Loucy (cell line): ENCODE measurements around the gene PTPMT1.

Source experiments
- H2AFZ ChIP-seq: fragments of 200-600 bp; sonication (generic); 2 replicates; pipeline ENCODE4 v1.6.0; 2016; ENCODE audit warnings: antibody characterized with exemption, mild to moderate bottlenecking, low read length, moderate library complexity
- H3F3A ChIP-seq: fragments of 200-600 bp; 2 replicates; pipeline ENCODE4 v1.6.0; 2016; ENCODE audit warnings: antibody characterized with exemption, low read depth, mild to moderate bottlenecking
- H3K27me3 ChIP-seq: fragments of 200-600 bp; sonication (generic); 2 replicates; pipeline ENCODE4 v1.6.1; 2014; ENCODE audit warnings: low read length, mild to moderate bottlenecking; ENCODE audit not compliant: insufficient read depth, poor library complexity, severe bottlenecking
- H3K36me3 ChIP-seq: fragments of 200-600 bp; sonication (generic); 2 replicates; pipeline ENCODE4 v1.6.1; 2016; ENCODE audit warnings: low read length; ENCODE audit not compliant: insufficient read depth
- H3K4me1 ChIP-seq: fragments of 200-600 bp; sonication (generic); 2 replicates; pipeline ENCODE4 v1.5.1; 2014; ENCODE audit warnings: low read length, mild to moderate bottlenecking; ENCODE audit not compliant: insufficient read depth, poor library complexity, severe bottlenecking
- H3K4me2 ChIP-seq: fragments of 200-600 bp; sonication (generic); 2 replicates; pipeline ENCODE4 v1.6.0; 2014; ENCODE audit warnings: antibody characterized with exemption, low read length, low read depth, mild to moderate bottlenecking; ENCODE audit not compliant: poor library complexity, severe bottlenecking
- H3K4me3 ChIP-seq: fragments of 200-600 bp; sonication (generic); 2 replicates; pipeline ENCODE4 v1.5.1; 2014; ENCODE audit warnings: low read length, mild to moderate bottlenecking, mixed read lengths; ENCODE audit not compliant: poor library complexity, severe bottlenecking
- H3K79me2 ChIP-seq: fragments of 200-600 bp; sonication (generic); 2 replicates; pipeline ENCODE4 v1.6.1; 2014; ENCODE audit warnings: low read length; ENCODE audit not compliant: insufficient read depth
- H3K9ac ChIP-seq: fragments of 200-600 bp; sonication (generic); 2 replicates; pipeline ENCODE4 v1.6.0; 2014; ENCODE audit warnings: mild to moderate bottlenecking, low read depth, low read length, moderate library complexity; ENCODE audit not compliant: poor library complexity, severe bottlenecking
- H3K9me2 ChIP-seq: fragments of 200-600 bp; sonication (generic); replicated peaks from 2 replicates; pipeline ENCODE4 v1.6.1; 2016; ENCODE audit warnings: low read depth, low read length, mixed read lengths
- H3K9me3 ChIP-seq: fragments of 200-600 bp; sonication (generic); 2 replicates; pipeline ENCODE4 v1.6.1; 2014; ENCODE audit warnings: mild to moderate bottlenecking, antibody characterized with exemption, low read length, low read depth; ENCODE audit not compliant: insufficient read depth
- H4K20me1 ChIP-seq: fragments of 200-600 bp; sonication (generic); 2 replicates; pipeline ENCODE4 v1.6.0; 2014; ENCODE audit warnings: antibody characterized with exemption, low read length, mild to moderate bottlenecking; ENCODE audit not compliant: insufficient read depth, poor library complexity, severe bottlenecking
- EZH2phosphoT487 ChIP-seq: fragments of 200-600 bp; IDR thresholded peaks from 2 replicates; pipeline ENCODE4 v1.6.1; 2018; ENCODE audit warnings: antibody characterized with exemption, mild to moderate bottlenecking, moderate library complexity, borderline replicate concordance
- TF ChIP-seq, protein P1 (sequence below): fragments of 200-600 bp; sonication (generic); conservative IDR thresholded peaks from 2 replicates; pipeline ENCODE4 v1.5.1; 2014; ENCODE audit warnings: mild to moderate bottlenecking, antibody characterized with exemption, low read length

Gene PTPMT1

GRCh38 chr11:47570651-47571356, 5.4 kb downstream of the PTPMT1 start:
- Histone ChIP-seq H3K9me3 (no peaks in the 10 kb centered on the region), H3K36me3 (peaks cover 34% of the 10 kb centered on the region; the same call in 1 of the 2 replicates), H3K9ac (no peak overlapping the region), H3K79me2 (peaks cover 79% of the 10 kb centered on the region), H2AFZ (no peak overlapping the region), H3K27me3 (no peaks in the 10 kb centered on the region), H4K20me1 (peaks cover 11% of the 10 kb centered on the region), H3K9me2 (no peaks in the 10 kb centered on the region), H3K4me2 (peak overlapping the region; percentile 47), H3F3A (no peaks in the 10 kb centered on the region), H3K4me3 (no peak overlapping the region), H3K4me1 (peaks cover 26% of the 10 kb centered on the region)
- no peak for TF ChIP-seq EZH2phosphoT487
- TF ChIP-seq, protein P1, sequence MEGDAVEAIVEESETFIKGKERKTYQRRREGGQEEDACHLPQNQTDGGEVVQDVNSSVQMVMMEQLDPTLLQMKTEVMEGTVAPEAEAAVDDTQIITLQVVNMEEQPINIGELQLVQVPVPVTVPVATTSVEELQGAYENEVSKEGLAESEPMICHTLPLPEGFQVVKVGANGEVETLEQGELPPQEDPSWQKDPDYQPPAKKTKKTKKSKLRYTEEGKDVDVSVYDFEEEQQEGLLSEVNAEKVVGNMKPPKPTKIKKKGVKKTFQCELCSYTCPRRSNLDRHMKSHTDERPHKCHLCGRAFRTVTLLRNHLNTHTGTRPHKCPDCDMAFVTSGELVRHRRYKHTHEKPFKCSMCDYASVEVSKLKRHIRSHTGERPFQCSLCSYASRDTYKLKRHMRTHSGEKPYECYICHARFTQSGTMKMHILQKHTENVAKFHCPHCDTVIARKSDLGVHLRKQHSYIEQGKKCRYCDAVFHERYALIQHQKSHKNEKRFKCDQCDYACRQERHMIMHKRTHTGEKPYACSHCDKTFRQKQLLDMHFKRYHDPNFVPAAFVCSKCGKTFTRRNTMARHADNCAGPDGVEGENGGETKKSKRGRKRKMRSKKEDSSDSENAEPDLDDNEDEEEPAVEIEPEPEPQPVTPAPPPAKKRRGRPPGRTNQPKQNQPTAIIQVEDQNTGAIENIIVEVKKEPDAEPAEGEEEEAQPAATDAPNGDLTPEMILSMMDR: no peak

DNA sequence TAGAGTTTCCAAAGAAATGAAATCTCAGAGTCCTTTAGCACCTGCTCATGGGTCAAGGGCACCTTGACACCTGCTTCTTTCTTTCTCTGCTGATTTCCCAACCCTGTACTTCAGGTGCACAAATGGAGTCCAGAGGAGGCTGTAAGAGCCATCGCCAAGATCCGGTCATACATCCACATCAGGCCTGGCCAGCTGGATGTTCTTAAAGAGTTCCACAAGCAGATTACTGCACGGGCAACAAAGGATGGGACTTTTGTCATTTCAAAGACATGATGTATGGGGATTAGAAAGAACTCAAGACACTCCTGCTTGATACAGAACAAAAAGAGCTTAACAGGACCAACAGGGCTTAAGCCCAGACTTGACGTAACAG, 5.9 kb downstream of the PTPMT1 start:
- Histone ChIP-seq H3K9me2 (no peaks in the 10 kb centered on the region), H3K4me1 (peaks cover 22% of the 10 kb centered on the region), H4K20me1 (peaks cover 11% of the 10 kb centered on the region), H3K79me2 (peaks cover 78% of the 10 kb centered on the region), H3F3A (no peaks in the 10 kb centered on the region), H3K9ac (no peak overlapping the region), H3K4me2 (peak overlapping the region; percentile 47), H3K27me3 (no peaks in the 10 kb centered on the region), H3K9me3 (no peaks in the 10 kb centered on the region), H2AFZ (no peak overlapping the region), H3K4me3 (no peak overlapping the region), H3K36me3 (peaks cover 34% of the 10 kb centered on the region; the same call in 1 of the 2 replicates)
- TF ChIP-seq, protein P1: no peak

GRCh38 chr11:47571895-47572294, 6.5 kb downstream of the PTPMT1 start:
- H3K36me3 ChIP-seq: peaks cover 34% of the 10 kb centered on the region; the same call in 1 of the 2 replicates

More at GRCh38 chr11:47571895-47572294, 6.5 kb downstream of the PTPMT1 start:
- Histone ChIP-seq H3K9me3 (no peaks in the 10 kb centered on the region), H3K27me3 (no peaks in the 10 kb centered on the region), H3K9me2 (no peaks in the 10 kb centered on the region), H3K4me2 (peak overlapping the region; percentile 1), H4K20me1 (peaks cover 11% of the 10 kb centered on the region), H3K4me3 (no peak overlapping the region), H3K79me2 (peaks cover 78% of the 10 kb centered on the region), H3K9ac (no peak overlapping the region), H3F3A (no peaks in the 10 kb centered on the region), H2AFZ (no peak overlapping the region), H3K4me1 (peaks cover 17% of the 10 kb centered on the region)
- TF ChIP-seq EZH2phosphoT487: no peak
- TF ChIP-seq, protein P1: no peak
